Right ventricle myocardium inferior (tissue), 1 donor: ENCODE measurements around the gene VOPP1. TPM values are rescaled to one million over a fixed set of nuclear protein-coding genes. Genes with fewer than 3 reads are reported as not detected.

Source experiments
- ATAC-seq: fragments of 200-7000 bp; cut with Tn5 transposase; one replicate; pipeline ENCODE4 v1.9.1; 2020; ENCODE audit warnings: mild to moderate bottlenecking, moderate library complexity
- DNase-seq: peaks from one replicate; pipeline ENCODE4 v3.0.0; 2021; ENCODE audit errors: missing footprints
- intact Hi-C: fragments of 100-400 bp; cut with DNase I; formaldehyde crosslinking; loops from one replicate; pipeline ENCODE4 v1.11.0; 2022
- total RNA-seq: library from RNA; stranded (reverse); fragmentation: NEBNext Ultra II Directional; extraction: Animal tissue kit (Norgen Biotek cat#: 25700); gene quantifications from one replicate; pipeline ENCODE4 v1.2.1, GENCODE V29; 2021
- donor health status: DM: no; HTN: yes; CAD: no; lungs with severe emphysema.

The VOPP1 gene
- total RNA-seq, 1 donor from 2014 or later, result 23.1 TPM

DNA sequence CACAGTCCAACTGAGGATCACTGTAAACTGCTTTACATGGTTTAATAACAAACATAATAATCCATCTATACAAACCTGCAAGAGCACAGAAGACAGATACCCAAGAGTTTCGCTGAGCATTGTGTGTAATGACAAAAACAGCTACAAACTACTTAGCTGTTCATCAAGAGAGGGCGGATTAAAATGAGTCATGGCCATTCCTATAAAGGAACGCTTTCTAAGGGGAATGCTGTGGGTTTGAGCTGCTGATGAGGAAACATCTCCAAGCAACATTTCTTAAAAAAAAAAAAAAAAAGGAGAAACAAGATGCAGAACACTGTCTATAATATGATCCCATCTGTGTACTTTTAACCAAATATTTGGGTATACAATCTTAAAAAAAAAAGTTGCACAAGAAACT lies 33.8 kb downstream of the VOPP1 start:
- intact Hi-C loops, result no loop called here
- no peak for ATAC-seq
- DNase-seq, result no peak

DNA sequence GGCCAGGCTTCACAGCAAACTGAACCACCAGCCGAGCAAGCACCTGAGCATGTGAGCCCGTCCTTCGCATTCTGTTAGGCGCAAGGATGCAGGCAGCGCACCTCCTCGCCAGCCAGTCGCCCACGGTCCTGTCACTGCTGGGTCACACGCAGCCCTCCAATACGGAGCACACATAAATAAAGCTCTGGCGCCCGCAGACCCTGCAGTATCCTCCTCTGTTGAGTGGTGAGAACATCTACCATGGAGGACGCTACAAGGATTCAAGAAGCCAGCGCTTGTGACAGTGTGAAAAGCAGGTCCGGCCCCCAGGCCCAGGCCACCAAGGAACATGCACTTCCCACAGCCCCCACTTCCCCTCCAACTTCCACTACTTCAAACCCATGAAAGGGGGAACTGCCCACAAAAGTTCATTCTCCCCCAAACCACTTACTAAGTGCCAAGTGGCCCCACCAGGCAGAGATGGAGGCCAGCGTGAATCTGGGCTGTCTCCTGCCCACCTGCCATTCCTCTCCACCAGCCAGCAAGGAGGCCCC lies 34.8 kb downstream of the VOPP1 start:
- DNase-seq (no peak), ATAC-seq (no peak)
- intact Hi-C loops, result no loop called here

- intact Hi-C loops, result no loop called here
- DNase-seq, result no peak
- no peak for ATAC-seq
Observed at GRCh38 chr7:55536619-55537457, 35.5 kb downstream of the VOPP1 start.

GRCh38 chr7:55535617-55536016 lies 36.7 kb downstream of the VOPP1 start:
- DNase-seq (no peak), ATAC-seq (no peak)
- intact Hi-C loops, result no loop called here

GRCh38 chr7:55534916-55535590 lies 37.2 kb downstream of the VOPP1 start:
- intact Hi-C loops, result no loop called here
- no peak for DNase-seq
- no peak for ATAC-seq

- ATAC-seq (peak; percentile 75), DNase-seq (peak; percentile 79)
- intact Hi-C loops, result no loop called here
Observed at GRCh38 chr7:55534262-55534915, 37.9 kb downstream of the VOPP1 start.

DNA sequence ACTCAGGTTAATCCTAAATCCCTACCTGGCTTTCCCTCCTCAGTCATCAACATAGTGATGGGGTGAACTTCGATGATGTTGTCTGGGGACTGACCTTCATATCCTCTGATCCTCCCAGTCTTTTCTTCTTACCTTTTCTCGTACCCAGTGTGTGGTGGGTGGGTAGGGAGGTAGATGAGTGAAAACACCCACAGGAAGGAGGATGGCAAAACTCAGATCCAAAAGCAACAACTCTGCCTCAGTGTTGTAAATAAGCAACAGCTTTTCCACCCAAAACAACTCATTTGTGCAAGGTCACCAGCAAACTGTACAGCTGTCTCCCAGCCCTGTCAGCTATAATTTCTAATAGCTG lies 38.6 kb downstream of the VOPP1 start:
- intact Hi-C loops, result no loop called here
- ATAC-seq (no peak), DNase-seq (no peak)

- ATAC-seq (peak; percentile 46), DNase-seq (no peak)
- intact Hi-C loops, result no loop called here
Observed at GRCh38 chr7:55533050-55533728, 39.1 kb downstream of the VOPP1 start.

DNA sequence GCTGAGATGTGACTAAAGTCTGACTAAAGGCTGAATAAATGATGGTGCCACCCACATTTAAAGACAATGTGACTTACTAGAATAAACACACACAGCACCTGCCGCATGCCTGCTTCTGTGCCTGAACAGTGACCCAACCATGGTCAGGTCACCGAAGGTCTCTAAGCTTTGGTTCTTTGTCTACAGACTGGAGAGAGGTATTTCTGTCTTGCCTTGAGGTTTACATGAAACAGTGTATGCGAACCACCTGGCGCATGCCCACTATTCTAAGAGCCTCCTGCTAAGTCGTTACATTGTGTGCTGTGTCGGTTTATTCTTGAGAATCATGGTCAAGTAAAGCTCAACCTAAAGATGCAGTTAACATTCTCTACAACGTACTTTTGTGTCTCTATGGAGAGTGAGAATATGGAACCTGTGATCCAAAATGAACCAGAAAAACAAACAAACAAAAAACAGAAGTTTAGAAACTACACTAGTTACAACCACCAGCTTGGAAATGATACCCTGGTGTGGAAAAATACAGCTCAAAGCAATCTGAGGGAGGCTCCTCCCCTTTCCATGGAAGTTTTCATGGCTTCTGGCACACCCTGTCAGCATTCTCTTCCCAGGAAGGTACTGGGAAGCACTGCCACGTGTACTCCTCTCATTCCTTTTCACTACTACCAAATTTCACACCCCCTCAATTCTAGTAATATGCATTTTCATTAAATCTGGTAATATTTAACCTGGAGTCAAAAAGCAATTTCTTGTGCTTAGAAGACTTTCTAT lies 40.0 kb downstream of the VOPP1 start:
- DNase-seq (no peak), ATAC-seq (no peak)
- intact Hi-C loops, result no loop called here

GRCh38 chr7:55531536-55531935 lies 40.8 kb downstream of the VOPP1 start:
- no peak for DNase-seq
- intact Hi-C loops, result no loop called here
- no peak for ATAC-seq

DNA sequence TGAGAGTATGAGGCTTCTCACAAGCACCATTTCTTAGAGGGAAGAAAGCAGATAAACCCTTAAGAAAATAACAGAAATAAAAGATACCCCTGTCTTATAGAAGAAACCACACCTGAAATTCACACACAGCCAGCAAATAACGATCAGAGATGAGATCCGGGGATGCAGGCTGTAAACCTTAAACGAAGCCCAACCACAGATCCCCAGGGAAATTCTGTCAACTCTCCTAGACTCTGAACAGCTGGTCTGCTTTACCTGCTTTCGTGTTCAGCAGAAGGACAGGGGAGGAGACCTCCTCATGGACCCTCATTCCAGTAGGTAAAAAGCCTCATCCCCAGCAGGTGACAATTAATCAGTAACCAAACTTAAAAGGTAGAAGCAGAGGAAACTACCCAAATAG lies 45.0 kb downstream of the VOPP1 start:
- intact Hi-C loops, result no loop called here
- DNase-seq (no peak), ATAC-seq (no peak)

DNA sequence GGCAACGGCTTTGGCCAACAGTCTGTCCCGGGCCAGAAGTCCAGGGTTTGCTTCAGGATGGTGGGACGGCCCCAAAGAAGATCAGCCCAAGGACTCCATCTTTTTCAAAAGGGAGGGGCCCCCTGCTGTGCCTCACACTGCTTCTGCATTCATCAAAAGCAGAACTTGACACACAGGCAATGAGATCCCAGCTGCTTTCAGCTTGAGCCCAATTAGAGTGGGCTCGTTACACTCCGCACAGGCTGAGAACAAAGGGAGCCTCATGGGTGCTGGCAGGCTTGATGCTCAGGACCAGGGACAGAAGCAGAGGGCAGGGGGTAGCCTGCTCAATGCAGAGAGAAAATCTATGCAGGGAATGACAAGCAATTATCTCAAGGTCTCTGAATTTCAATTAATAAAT lies 45.5 kb downstream of the VOPP1 start:
- no peak for DNase-seq
- ATAC-seq, result peak; percentile 61
- intact Hi-C loops, result no loop called here

DNA sequence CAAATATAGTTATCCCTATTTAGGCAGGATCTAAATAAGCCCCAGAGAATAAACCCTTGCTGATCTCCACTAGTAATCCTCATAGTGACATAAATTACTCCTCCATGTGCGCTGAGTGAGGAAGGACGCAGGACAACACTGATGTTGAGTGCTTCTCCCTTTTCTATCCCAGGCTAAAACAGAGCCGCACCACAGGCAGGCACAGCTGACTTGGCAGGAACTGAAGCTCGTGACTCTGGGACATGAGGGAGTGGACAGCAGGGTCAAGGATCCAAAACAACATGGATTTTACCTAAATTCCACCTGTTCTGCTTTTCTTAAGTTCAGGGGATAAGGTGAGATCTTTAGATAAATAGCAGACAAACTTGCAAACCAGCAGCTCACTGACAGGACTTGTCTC lies 46.0 kb downstream of the VOPP1 start:
- no peak for DNase-seq
- peak; percentile 64 for ATAC-seq
- intact Hi-C loops, result no loop called here

DNA sequence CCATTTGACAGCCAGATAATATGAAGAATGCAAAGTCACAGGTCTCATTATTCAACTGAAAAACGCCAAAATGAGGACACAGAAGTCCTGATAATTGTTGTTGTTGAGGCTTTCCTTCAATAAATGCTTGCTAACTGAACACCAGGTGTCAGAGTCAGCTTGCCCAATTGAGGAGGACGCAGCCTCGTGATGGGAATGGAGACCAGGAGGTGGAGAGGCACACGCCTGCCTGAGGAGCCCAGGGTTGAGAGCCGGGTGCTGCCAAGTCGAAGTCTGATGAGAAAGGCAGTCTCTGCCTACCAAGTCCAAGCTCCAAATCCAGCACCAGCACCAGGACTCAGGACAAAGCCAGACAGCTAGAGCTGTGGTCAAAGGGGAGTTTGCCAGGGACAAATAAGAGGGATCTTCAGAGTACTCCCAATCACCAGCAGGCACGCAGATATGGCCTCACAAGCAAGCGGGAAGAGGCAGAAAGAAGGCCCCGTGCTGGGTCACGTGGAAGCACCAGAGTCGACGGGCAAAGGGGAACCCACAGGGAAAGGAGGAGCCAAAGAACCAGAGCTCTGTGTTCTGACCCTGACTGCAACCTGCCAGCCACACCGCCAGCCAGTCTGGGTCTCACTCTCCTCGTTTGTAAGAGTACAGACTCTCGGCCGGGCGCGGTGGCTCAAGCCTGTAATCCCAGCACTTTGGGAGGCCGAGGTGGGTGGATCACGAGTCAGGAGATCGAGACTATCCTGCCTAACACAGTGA lies 47.6 kb downstream of the VOPP1 start:
- intact Hi-C loops, result no loop called here
- no peak for DNase-seq
- ATAC-seq, result no peak

- intact Hi-C loops, result no loop called here
- DNase-seq, result no peak
- ATAC-seq, result no peak
Observed at GRCh38 chr7:55523366-55523765, 48.9 kb downstream of the VOPP1 start.

DNA sequence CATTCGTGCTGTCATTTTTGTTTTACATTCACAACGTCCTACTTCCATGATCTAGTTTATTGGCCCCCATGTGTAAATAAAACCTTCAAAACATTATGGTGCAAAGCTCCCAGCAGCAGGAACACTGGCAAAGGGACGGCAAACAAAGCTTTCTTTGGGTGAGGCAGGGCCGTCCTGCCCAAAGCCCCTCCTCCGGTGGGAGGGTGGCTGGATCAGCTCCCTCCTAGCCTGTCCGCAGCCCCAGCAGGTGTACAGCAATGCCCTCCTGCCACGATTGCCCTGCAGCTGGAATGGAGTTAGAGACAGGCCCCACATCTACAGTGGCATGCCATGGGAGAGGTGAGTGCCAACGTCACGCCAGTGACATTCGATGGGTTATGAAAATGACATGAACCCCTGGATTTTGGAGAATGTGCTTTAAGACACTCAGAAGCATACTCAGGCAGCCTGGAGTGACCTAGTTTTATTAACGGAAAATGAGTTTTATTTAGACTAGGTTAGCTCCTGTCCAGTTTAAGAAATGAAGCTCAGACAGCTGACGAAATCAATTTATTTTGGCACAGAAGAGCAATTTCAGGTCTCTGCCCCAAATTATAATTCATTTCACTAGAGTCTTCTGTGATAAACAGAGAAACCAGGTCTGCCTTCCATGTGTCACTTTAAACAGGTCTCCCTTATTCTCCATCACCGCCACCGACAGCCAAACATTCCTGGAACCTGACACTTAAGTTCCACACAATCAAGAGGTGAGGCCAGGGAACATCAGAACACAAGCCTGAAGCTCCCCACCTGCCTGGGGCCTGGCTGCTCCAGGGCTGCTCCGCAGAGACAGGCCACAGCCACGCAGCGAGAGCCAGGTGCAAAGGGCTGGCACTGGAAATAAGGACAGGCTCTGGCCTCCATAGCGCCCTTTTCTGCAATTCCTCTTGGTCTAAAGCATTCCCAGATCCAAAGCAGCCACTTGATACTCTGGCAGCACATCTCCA lies 50.1 kb downstream of the VOPP1 start:
- no peak for ATAC-seq
- intact Hi-C loops, result no loop called here
- DNase-seq, result no peak

DNA sequence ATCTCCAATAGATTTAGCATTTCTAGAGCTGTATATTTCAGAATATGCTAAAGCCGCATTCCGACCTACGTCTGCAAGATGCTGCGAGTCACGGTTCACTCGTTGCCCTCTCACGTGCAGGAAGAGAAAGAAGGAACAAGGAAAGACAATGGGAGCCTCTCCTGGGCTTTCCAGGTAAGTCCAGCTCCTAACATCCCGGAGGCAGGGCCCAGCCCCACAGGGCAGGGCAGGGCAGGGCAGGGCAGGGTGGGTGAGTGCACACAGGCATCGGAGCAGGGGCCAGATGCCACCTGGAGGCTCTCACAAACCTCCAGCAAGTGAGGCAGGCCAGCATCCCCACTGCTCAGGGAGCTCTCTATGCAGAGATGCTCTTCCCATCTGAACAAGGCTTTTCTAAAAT lies 50.8 kb downstream of the VOPP1 start:
- ATAC-seq, result no peak
- DNase-seq, result no peak
- intact Hi-C loops, result no loop called here
